Esophagus muscularis mucosa (tissue), 4 donors: ENCODE data around the gene KMT2A. TPM values are rescaled to one million over a fixed set of nuclear protein-coding genes. Genes with fewer than 3 reads are reported as not detected.

Experiments
- total RNA-seq, 4 donors: library from RNA; depleted of rRNA; stranded (reverse); fragments of >200 nt; gene quantifications; one replicate each; pipeline versions ENCODE4 v1.1.0 to v1.2.1, GENCODE V29; 2016

Gene KMT2A
- total RNA-seq, 4 donors from 2014 or later, result 61.0 to 68.7 (median 62.1) TPM

Other genes with a start within 250 kb of the KMT2A start
- gene JAML, start 211.5 kb upstream of the KMT2A start, total RNA-seq, result 1 to 10 TPM in 3 of 4 donors, under 1 TPM in 1; 0.92 to 8.9 (median 1.2) TPM
- under 1 TPM; 0.42 to 0.52 (median 0.48) TPM for gene MPZL3, start 184.1 kb upstream of the KMT2A start, total RNA-seq
- 10 to 100 TPM in 3 of 4 donors, 1 to 10 TPM in 1; 6.6 to 31.6 (median 13.9) TPM for gene MPZL2, start 172.2 kb upstream of the KMT2A start, total RNA-seq
- gene CD3E, start 131.8 kb upstream of the KMT2A start, total RNA-seq, result 1 to 10 TPM in 2 of 4 donors, under 1 TPM in 2; 0.42 to 2.8 (median 0.96) TPM
- gene CD3D, start 93.8 kb upstream of the KMT2A start, total RNA-seq, result under 1 TPM in 1 of 4 donors, not detected in 3; 0.83 TPM
- under 1 TPM in 3 of 4 donors, not detected in 1; 0.13 to 0.33 (median 0.23) TPM for gene CD3G, start 92.1 kb upstream of the KMT2A start, total RNA-seq
- 10 to 100 TPM; 32.0 to 40.8 (median 36.6) TPM for gene UBE4A, start 76.9 kb upstream of the KMT2A start, total RNA-seq
- gene ATP5MG, start 34.9 kb upstream of the KMT2A start, total RNA-seq, result 10 to 100 TPM; 61.0 to 91.1 (median 69.1) TPM
- gene TTC36, start 91.0 kb downstream of the KMT2A start, total RNA-seq, result 1 to 10 TPM in 3 of 4 donors, under 1 TPM in 1; 0.50 to 3.7 (median 1.4) TPM
- 10 to 100 TPM; 35.0 to 56.5 (median 54.0) TPM for gene TMEM25, start 94.7 kb downstream of the KMT2A start, total RNA-seq
- gene IFT46, start 129.4 kb downstream of the KMT2A start, total RNA-seq, result 10 to 100 TPM; 21.3 to 31.6 (median 27.9) TPM
- 100 to 1,000 TPM in 2 of 4 donors, 10 to 100 TPM in 2; 83.9 to 115 (median 102) TPM for gene ARCN1, start 135.9 kb downstream of the KMT2A start, total RNA-seq
- 10 to 100 TPM; 62.6 to 92.2 (median 78.9) TPM for gene PHLDB1, start 171.1 kb downstream of the KMT2A start, total RNA-seq
- gene TREH, start 243.2 kb downstream of the KMT2A start, total RNA-seq, result not detected